ENCODE measurements around the gene MEIS3.

- TF ChIP-seq EZH2 (IDR thresholded peaks at IDR 0.05; ENCODE audit: borderline replicate concordance, low read length), result no peak
- TF ChIP-seq CTCF (IDR thresholded peaks at IDR 0.05; ENCODE audit: low read length), result no peak
Observed at GRCh38 chr19:47422417-47423163, 3.3 kb upstream of the MEIS3 start.

Data from OCI-LY1 (cell line).